T-helper 1 cell treated with Interleukin-12 subunit alpha and Interleukin-12 subunit beta and Interleukin-4 antibody, amounts not matched to agents 30 μg/mL and 1 μg/mL, for 36 hours (primary cell): ENCODE results near the gene PHF1.
A peak's percentile ranks its signal among the peaks of the same experiment; 100 is the strongest.

Experiments used
- H3K27ac Mint-ChIP-seq: one replicate; pipeline ENCODE4 v1.8.0; 2021; ENCODE audit warnings: mild to moderate bottlenecking, mixed read lengths
- H3K27me3 Mint-ChIP-seq: one replicate; pipeline ENCODE4 v1.8.0; 2021; ENCODE audit warnings: low read depth, mixed read lengths
- H3K36me3 Mint-ChIP-seq: one replicate; pipeline ENCODE4 v1.8.0; 2021; ENCODE audit warnings: low read depth, mixed read lengths
- H3K4me1 Mint-ChIP-seq: one replicate; pipeline ENCODE4 v1.8.0; 2021; ENCODE audit warnings: low read depth, mixed read lengths
- H3K4me3 Mint-ChIP-seq: one replicate; pipeline ENCODE4 v1.8.0; 2021; ENCODE audit warnings: mild to moderate bottlenecking, moderate library complexity, mixed read lengths
- H3K9me3 Mint-ChIP-seq: one replicate; pipeline ENCODE4 v1.8.0; 2021; ENCODE audit warnings: mixed read lengths

The PHF1 gene

GRCh38 chr6:33419580-33420490, 9.0 kb downstream of the PHF1 start, which contains the start of gene SYNGAP1:
SYNGAP1 (plus strand) TSS chr6:33420065; CDS start chr6:33420265, 200 bp downstream.
- Mint-ChIP-seq H3K4me1 (peaks cover 70% of the 10 kb centered on the region), H3K4me3 (peak within 1 kb of the TSS; percentile 94), H3K9me3 (no peaks in the 10 kb centered on the region), H3K27me3 (no peaks in the 10 kb centered on the region), H3K27ac (peak within 1 kb of the TSS; percentile 99), H3K36me3 (peaks cover 28% of the 10 kb centered on the region)

- Mint-ChIP-seq H3K9me3 (no peaks in the 10 kb centered on the region), H3K4me3 (peak overlapping the region; percentile 60), H3K4me1 (peaks cover 71% of the 10 kb centered on the region), H3K36me3 (peaks cover 22% of the 10 kb centered on the region), H3K27ac (peak overlapping the region; percentile 37), H3K27me3 (no peaks in the 10 kb centered on the region)
Observed at GRCh38 chr6:33420491-33421343, 9.9 kb downstream of the PHF1 start.

GRCh38 chr6:33421344-33421643, 10.5 kb downstream of the PHF1 start:
- peaks cover 67% of the 10 kb centered on the region for H3K4me1 Mint-ChIP-seq
- peak overlapping the region; percentile 3 for H3K27ac Mint-ChIP-seq

GRCh38 chr6:33423777-33424176, 13.0 kb downstream of the PHF1 start:
- H3K4me3 Mint-ChIP-seq, result peak overlapping the region; percentile 94
- peaks cover 15% of the 10 kb centered on the region for H3K36me3 Mint-ChIP-seq
- H3K9me3 Mint-ChIP-seq, result no peaks in the 10 kb centered on the region
- H3K27ac Mint-ChIP-seq, result peak overlapping the region; percentile 95
- H3K27me3 Mint-ChIP-seq, result no peaks in the 10 kb centered on the region
- peaks cover 61% of the 10 kb centered on the region for H3K4me1 Mint-ChIP-seq

More at GRCh38 chr6:33421344-33421643, 10.5 kb downstream of the PHF1 start:
- no peaks in the 10 kb centered on the region for H3K27me3 Mint-ChIP-seq
- peaks cover 19% of the 10 kb centered on the region for H3K36me3 Mint-ChIP-seq
- peak overlapping the region; percentile 56 for H3K4me3 Mint-ChIP-seq
- H3K9me3 Mint-ChIP-seq, result no peaks in the 10 kb centered on the region

GRCh38 chr6:33424855-33425667, 14.2 kb downstream of the PHF1 start:
- H3K4me1 Mint-ChIP-seq, result peaks cover 63% of the 10 kb centered on the region
- H3K36me3 Mint-ChIP-seq, result peaks cover 15% of the 10 kb centered on the region
- H3K27me3 Mint-ChIP-seq, result no peaks in the 10 kb centered on the region
- peak overlapping the region; percentile 94 for H3K4me3 Mint-ChIP-seq
- peak overlapping the region; percentile 95 for H3K27ac Mint-ChIP-seq
- no peaks in the 10 kb centered on the region for H3K9me3 Mint-ChIP-seq

GRCh38 chr6:33425668-33426577, 15.1 kb downstream of the PHF1 start:
- Mint-ChIP-seq H3K27ac (peak overlapping the region; percentile 95), H3K27me3 (no peaks in the 10 kb centered on the region), H3K4me1 (peaks cover 71% of the 10 kb centered on the region), H3K36me3 (peaks cover 15% of the 10 kb centered on the region), H3K4me3 (peak overlapping the region; percentile 94), H3K9me3 (no peaks in the 10 kb centered on the region)

- Mint-ChIP-seq H3K4me1 (peaks cover 66% of the 10 kb centered on the region), H3K4me3 (peak overlapping the region; percentile 94), H3K27me3 (no peaks in the 10 kb centered on the region), H3K9me3 (no peaks in the 10 kb centered on the region), H3K36me3 (peaks cover 15% of the 10 kb centered on the region), H3K27ac (peak overlapping the region; percentile 95)
Observed at GRCh38 chr6:33426590-33427511, 16.0 kb downstream of the PHF1 start.

GRCh38 chr6:33427585-33428223, 16.9 kb downstream of the PHF1 start:
- no peaks in the 10 kb centered on the region for H3K9me3 Mint-ChIP-seq
- peaks cover 70% of the 10 kb centered on the region for H3K4me1 Mint-ChIP-seq
- H3K27ac Mint-ChIP-seq, result peak overlapping the region; percentile 95
- peaks cover 16% of the 10 kb centered on the region for H3K36me3 Mint-ChIP-seq
- no peaks in the 10 kb centered on the region for H3K27me3 Mint-ChIP-seq
- peak overlapping the region; percentile 94 for H3K4me3 Mint-ChIP-seq

GRCh38 chr6:33428224-33428965, 17.6 kb downstream of the PHF1 start:
- H3K4me3 Mint-ChIP-seq, result peak overlapping the region; percentile 82
- peaks cover 16% of the 10 kb centered on the region for H3K36me3 Mint-ChIP-seq
- H3K9me3 Mint-ChIP-seq, result no peaks in the 10 kb centered on the region
- H3K27me3 Mint-ChIP-seq, result no peaks in the 10 kb centered on the region
- H3K27ac Mint-ChIP-seq, result peak overlapping the region; percentile 46
- peaks cover 71% of the 10 kb centered on the region for H3K4me1 Mint-ChIP-seq

- H3K36me3 Mint-ChIP-seq, result peaks cover 10% of the 10 kb centered on the region
- H3K9me3 Mint-ChIP-seq, result no peaks in the 10 kb centered on the region
- H3K4me1 Mint-ChIP-seq, result peaks cover 63% of the 10 kb centered on the region
- peak overlapping the region; percentile 46 for H3K27ac Mint-ChIP-seq
- peak overlapping the region; percentile 82 for H3K4me3 Mint-ChIP-seq
- H3K27me3 Mint-ChIP-seq, result no peaks in the 10 kb centered on the region
Observed at GRCh38 chr6:33428966-33429749, 18.3 kb downstream of the PHF1 start.

GRCh38 chr6:33429750-33430052, 18.9 kb downstream of the PHF1 start:
- peak overlapping the region; percentile 82 for H3K4me3 Mint-ChIP-seq
- H3K36me3 Mint-ChIP-seq, result peaks cover 6% of the 10 kb centered on the region
- peak overlapping the region; percentile 46 for H3K27ac Mint-ChIP-seq
- no peaks in the 10 kb centered on the region for H3K27me3 Mint-ChIP-seq
- no peaks in the 10 kb centered on the region for H3K9me3 Mint-ChIP-seq
- H3K4me1 Mint-ChIP-seq, result peaks cover 58% of the 10 kb centered on the region
